Urothelium cell line (cell line): ENCODE results near the gene U2AF2.

Source experiments
- DNase-seq: peaks from one replicate; pipeline ENCODE4 v3.0.0; 2011; ENCODE audit warnings: low spot score, mixed read lengths
- FAIRE-seq: peaks from 2 replicates; lab custom pipeline; 2011; peaks lifted over from hg19 to GRCh38; lab: Jason Lieb, UNC

U2AF2 gene

DNA sequence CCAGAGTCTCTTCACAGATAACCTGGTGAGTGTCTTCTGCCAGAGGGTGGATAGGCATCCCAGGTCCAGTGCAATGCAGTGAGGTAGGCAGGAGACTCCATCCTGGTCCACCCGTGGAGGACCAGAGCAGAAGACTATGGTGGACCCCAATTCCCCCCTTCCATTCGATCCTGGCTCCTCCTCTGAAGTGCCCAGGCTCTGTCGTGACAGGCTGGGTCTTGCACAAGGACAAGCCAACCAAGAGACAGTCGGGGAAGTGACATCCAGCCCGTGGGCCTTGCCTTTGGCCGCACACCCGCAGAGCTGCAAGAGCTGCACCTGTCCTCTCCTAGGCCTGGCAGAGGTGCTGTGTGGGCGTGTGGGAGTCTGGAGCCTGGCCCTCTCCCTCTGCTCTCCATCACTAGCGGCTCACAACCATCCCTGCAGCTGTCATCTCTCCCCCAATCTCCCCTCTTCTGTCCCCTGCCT lies 33.6 kb upstream of the U2AF2 start:
- FAIRE-seq (no peak), DNase-seq (no peak)

DNA sequence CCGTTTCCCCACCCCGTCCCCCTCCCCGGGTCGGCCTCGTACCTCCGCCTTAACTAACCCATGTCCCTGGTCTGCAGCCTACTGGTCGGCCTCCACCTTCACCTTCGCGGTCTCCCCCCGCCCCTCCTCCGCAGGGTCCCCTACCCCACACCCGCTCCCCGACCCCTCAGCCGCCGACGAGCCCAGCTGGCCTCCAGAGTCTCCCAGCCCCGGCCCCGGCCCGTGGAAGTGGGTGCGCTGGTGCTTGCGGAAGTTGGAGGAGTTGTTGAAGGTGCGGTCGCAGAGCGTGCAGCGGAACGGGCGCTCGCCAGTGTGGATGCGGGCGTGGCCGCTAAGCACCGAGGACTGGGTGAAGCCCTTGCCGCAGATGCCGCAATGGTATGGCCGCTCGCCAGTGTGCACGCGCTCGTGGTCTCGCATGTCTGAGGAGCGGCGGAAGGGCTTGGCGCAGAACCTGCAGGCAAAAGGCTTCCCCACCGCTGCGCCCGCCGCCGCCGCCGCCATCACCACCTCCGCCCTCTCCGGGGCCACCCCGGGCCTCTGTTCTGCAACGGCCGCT lies 33.1 kb upstream of the U2AF2 start:
- DNase-seq (no peak), FAIRE-seq (no peak)

DNA sequence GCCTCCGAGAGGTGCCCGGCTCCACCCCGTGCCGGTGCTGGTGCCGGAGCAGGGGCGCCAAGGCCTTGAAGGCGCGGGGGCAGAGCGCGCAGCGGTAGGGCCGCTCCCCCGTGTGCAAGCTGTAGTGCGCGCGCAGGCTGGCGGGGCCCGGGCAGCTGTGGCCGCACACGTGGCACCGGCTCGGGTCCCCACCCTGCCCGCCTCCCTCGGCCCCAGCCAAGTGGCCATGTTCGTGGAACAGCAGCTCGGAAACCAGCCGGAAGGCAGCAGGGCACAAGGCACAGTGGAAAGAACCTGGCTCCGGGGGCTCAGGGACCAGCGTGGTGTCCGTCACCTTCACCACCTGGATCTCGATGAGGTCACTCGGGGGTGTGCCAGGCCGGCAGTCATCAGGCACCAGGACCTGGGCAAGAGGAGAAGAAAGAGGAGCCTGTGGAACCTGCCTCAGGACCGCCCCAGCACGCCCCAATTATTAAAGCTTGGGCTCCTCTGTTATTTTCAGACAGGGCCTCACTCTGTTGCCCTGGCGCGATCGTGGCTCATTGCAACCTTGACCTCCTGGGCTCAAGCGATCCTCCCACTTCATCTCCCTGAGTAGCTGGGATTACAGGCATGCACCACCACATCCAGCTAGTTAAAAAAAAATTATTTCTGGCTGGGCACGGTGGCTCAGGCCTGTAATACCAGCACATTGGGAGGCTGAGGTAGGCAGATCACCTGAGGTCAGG lies 32.4 kb upstream of the U2AF2 start:
- FAIRE-seq (no peak), DNase-seq (no peak)

DNA sequence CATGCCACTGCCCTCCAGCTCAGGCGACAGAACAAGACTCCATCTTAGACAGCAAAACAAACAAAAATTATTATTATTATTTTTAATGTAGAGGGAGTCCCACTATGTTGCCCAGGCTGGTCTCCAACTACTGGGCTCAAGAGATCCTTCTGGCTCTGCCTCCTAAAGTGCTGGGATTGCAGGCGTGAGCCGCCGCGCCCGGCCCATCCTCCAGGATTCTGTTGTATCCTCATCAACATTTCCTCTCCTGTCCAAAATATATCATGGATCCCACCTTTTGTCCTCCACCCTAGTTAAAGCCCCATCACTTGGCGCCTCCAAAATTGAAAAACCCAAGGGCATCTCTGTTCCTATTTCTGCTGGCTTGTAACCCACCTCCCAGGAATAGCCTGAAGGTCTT lies 31.7 kb upstream of the U2AF2 start:
- no peak for FAIRE-seq

DNA sequence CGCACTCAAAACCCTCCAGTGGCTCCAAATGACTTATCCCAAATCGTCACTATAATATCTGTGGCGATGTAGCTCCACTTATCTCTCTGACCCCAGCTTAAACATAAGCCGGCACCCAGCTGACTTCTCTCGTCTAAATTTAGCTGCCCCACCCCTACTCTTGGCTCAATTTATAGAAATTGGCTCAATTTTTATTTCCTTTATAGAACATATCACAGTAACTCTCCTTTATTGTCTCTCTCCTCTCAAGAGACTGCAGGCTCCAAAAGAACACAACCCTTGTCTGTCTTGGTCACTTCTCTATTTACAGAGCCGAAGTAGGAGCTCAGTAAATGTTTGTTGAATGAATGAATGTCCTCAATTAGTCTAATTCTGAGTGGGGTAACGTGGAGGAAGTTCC lies 31.3 kb upstream of the U2AF2 start:
- DNase-seq: no peak
- FAIRE-seq: no peak

More for the DNA sequence above, 31.7 kb upstream of the U2AF2 start:
- DNase-seq: no peak

DNA sequence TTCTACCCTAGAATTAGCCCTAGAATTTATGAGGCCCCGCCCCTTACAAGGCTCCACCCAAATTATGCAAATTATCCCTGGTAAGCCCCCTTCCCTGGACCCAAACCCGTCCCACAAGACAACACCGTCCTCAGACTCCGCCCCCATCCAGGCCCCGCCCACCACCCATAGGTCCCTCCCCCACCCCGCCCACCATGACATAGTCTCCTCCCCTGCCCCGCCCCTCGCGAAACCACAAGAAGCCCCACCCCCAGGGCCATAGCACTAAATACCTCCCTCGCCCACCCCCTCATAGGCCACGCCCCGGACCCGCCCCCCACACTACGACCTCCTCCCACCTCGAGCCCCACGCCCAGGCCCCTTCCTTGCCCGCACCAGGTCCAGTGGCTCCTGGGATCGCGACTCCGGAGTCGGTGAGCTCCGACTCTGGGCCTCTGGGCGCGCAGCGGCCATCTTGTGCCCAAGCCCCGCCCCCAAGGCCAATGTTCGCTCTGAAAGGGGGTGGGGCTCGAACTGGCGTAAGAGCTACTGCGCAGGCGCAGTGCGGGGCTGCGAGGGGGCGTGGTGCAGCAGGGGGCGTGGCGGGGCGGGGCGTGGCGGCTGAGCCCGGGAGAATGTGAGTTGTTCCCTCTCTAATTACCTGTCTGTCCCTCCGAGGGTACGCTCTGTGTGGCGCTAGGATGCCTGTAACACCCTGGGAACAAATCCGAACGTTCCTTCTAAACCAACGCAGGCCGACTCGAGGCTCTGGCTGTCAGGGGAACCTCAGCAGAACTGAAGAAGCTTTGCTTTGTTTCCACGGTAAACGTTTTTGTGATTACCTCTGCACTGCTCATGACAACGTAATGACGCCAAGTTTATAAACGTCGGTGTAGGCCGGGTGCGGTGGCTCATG lies 30.5 kb upstream of the U2AF2 start, which contains the start of gene ZNF784:
ZNF784 (minus strand) TSS at position 458 of the 895 bp plus-strand sequence; CDS start at position 453, 5 bp downstream.
- peak; percentile 91 for FAIRE-seq
- DNase-seq: peak; percentile 91

DNA sequence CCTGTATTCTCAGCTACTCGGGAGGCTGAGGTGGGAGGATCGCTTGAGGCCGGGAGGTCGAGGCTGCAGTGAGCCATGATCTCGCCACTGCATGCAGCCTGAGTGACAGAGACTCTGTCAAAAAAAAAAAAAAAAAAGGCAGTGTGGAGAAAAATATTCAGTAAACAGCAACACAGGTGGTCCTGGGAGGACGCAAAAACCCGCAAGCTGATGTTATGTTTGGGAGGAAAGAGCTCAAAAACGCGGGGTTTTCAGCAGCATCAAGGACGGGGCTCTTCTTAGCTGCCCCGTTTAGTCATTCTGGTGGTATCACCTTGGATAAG lies 29.9 kb upstream of the U2AF2 start:
- DNase-seq (no peak), FAIRE-seq (no peak)

DNA sequence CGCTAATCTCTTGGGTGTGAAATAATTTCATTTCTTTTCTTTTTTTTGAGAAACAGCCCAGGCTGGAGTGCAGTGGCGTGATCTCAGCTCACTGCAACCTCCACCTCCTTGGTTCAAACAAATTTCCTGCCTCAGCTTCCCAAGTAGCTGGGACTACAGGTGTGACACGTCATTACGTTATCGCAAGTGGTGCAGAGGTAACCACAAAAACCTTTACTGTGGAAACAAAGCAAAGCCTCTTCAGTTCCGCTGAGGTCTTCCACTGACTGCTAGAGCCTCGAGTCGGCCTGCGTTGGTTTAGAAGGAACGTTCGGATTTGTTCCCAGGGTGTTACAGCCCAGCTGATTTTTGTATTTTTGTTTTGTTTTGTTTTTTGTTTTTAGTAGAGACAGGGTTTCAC lies 28.5 kb upstream of the U2AF2 start:
- no peak for FAIRE-seq
- no peak for DNase-seq

DNA sequence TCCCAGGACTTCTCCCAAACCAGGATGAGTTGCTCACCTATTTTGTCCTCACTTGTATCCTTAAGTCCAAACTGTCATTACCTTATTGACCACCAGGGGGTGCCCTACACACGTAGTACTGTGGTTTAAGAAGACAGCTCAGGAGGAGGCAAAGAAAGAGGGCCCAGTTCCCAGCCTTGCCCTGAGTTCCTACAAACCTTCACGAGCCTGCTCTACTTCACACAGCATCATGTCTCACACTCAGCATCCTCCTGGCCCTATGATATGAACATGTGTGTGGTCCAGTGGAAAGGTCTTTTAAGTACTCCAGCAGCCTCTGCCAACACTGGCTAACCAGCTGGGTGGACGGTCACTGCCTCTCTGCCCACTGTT lies 22.4 kb upstream of the U2AF2 start:
- FAIRE-seq (no peak), DNase-seq (peak; percentile 54)

DNA sequence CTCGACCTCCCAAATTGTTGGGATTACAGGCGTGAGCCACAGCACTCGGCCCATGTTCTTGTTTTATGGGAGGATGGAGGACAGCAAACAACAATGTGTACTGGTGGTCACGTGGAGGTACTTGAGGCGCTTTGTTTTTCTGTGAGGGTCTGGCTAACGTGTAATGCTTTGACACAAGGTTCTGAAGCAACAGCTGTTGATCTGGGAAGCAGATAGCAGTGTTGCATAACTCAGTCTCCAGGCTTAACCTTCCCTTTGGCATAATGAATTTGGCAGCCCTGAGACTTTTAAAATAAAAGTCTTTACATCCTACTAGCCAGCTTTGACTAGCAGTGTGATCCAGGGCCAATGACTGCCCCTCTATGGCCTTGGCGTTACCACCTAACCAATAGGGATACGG lies 21.0 kb upstream of the U2AF2 start:
- FAIRE-seq: no peak
- no peak for DNase-seq

DNA sequence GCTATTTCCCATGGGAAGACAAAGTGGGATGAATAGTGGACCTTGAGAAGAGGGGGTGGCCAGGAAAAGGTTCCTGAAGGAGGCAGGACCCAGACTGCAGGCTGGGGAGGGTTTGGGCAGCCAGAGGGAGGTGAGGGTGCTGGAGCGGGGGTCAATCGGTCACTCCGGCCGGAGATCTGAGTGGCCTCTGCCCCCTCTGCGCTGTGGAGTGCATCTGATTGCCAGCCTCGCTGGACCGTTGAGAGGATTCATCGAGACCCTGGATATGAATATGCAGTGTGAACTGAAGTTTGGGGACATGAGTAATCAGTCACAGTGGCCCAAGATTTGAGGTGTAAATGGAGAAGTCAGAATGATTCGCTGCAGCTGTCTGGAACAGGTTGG lies 19.5 kb upstream of the U2AF2 start:
- FAIRE-seq: no peak
- no peak for DNase-seq

DNA sequence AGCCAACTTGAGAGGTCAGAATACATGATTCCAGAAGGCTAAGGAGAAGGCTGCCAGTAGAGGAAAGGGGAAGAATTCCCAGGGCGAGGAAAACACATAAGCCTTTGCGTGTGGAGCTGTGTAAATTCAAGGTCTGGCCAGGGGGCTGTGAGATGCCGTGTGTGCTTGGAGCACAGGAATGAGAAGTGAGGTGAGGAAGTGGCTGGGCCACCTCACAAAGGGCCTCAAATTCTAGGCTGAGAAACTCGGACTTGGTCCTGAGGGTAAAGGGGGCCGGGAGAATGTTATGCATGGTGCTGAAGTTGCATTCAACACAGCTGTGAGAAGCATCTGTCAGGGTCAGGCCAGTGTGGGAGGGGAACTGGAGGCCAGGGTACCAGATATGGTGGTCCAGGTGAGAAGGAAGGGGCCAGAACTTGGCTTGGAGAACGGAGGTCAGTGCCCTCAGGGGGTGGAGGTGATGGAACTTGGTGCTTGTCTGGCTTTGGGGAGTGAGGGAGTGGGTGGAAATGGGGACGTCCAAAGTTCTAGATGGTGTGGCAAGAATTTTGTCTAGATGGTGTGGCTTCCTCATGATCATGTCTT lies 18.9 kb upstream of the U2AF2 start:
- no peak for FAIRE-seq
- DNase-seq: no peak

DNA sequence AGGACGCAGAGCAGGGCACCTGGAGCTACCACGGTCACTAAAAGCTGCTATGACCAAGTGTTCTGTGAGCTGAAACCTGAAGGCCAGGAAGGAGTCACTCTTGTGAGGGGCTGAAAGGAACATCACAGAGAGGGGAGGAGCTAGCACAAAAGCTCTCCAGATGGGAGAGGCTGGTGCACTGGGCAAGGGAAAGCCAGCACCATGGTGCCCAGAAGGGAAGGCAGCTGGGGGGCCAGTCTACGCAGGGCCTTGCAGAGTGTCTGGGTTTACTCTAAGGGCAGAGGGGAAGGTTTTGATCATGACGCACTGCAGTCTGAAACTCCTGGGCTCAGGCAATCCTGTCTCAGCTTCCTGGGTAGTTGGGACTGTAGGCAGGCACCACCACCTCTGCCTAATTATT lies 18.1 kb upstream of the U2AF2 start:
- DNase-seq (no peak), FAIRE-seq (no peak)

DNA sequence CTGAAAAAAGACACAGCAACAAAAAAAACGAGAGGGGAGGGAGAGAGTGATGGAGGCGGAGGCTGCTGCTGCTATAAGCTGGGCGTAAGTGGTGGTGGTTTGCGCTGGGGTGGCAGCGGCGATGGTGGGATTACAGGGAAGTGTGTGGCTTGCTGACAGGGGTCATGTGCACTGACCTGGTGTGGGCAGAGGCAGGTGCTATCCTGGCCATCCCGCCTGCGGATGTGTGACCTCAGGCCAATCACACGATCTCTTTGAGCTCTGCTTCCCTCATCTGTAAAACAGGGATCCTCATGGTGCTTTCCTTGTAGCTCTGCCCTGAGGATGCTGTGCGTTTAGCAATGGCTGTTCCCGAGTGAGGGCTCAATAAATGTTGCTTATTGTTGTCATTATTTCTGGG lies 17.3 kb upstream of the U2AF2 start:
- no peak for DNase-seq
- FAIRE-seq: no peak

DNA sequence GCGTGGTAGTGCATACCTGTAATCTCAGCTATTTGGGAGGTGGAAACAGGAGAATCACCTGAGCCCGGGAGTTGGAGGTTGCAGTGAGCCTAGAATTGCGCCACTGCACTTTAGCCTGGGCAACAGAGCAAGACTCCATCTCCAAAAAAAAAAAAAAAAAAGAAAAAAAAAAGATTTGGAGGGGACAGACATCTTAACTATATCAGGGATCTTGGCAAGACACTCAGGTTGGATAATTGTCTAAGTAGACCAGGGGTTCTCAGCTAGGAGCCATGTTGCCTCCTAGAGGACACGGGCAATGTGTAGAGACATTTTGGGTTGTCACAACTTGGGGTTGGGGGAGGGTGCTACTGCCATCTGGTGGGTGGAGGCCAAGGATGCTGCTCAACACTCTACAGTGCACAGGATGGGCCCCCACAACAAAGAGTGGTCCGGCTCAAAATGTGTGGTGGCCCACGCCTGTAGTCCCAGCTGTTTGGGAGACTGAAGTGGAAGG lies 15.9 kb upstream of the U2AF2 start:
- FAIRE-seq (no peak), DNase-seq (peak; percentile 45)

DNA sequence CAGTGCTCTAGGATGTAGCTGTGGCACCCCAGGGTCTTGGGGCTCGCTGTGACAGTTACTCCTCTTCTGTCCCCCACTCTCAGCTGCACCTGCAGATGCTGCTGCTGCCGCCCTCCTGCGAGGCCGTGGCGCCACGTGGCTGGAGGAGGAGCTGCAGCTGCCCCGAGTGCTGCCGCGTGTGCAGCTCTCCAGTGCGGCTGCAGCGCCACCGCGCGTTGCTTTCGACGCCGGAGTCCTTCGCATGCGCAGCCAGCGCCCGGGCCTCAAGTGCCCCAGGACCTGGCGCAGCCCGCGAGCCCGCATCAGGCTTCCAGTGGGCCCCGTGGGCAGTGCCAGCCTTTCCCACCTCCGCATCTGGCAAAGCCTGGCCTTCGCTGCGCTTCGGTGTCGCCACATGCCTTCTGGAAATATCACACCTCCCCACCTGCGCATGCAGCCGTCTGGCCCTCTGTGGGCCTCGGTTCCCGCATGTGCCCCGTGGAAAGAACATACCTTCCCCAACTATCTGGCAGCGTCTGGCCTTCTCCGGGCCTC lies 14.7 kb upstream of the U2AF2 start:
- DNase-seq (no peak), FAIRE-seq (no peak)

DNA sequence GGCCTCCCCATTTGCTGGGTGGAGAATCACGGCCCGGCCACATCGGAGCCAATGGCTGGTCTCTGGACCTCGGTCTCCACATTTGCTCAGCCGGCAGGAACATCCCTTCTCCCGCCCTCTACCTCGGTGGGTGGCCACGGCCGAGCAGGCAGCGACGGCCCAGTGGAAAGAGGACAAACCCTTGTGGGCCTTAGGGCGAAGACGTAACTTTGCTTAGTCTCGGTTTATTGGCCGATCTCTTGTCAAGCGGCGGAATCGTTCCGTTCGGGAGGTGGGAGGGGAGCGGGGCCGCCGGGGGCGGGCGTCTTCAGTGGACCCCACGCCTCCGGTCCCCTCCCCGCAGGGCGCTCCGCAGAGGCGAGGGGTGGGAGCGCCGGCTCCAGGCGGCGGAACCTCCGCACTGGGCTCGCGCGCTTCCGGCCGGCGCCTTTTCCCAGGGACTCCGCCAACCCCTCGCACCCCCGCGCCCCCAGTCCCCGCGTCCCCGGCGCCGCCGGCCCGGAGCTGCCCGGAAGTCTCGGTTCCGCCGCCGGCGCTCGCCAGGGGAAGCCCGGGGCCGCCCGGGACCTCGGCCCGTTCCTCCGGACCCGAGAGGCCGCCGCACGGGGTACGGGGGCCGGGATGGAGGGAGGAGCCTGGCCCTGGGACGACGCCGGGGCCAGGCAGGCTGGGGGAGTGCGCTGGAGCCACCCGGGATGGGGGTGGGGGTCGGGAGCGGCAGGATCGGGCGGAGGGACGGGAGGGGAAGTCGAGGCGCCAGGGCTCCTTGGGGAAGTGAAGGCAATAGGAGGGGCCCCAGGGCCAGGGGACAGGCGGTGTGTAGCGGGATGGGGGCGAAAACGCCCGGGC lies 14.0 kb upstream of the U2AF2 start, which contains the start of gene ZNF580:
ZNF580 (plus strand) TSS at position 426 of the 849 bp plus-strand sequence. CDS start 1,507 bp downstream, outside the sequence.
- FAIRE-seq: no peak
- DNase-seq: peak; percentile 80

DNA sequence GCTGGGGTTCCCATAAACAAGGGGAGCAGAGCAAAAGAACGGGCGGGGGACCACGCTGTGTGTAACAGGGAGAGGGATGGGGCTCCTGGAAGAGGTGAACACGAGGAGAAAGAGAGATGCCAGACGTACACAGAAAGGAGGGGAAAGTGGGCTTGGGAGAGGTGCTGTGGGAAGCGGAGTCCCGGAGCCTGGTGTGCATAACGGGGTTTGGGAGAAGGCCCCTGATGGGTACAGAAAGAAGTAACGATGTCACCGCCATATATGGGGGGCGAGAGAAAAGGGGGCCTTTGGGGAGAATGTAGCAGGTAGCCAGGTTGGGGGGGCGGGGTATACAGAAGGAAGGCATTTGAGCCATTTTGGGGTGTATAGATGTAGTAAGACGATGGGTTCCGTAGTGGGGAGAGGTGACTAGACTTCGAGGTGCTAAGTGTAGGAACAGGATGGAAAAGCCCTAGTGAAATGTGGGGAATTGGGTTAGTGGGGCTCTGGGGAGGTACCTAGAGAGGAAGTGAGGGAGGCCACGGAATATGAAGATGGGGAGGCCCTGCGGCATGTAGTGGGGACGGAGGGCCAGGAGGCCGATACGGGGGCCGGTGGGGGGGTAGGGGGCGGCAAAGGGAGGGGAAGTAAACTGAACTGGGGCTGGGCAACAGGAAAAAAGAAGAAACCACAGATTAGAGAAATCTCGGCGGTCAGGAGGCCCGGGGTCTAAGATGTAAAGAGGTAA lies 13.2 kb upstream of the U2AF2 start:
- DNase-seq: no peak
- FAIRE-seq: no peak
